ENCODE measurements around the gene IFNK. TPM values are rescaled to one million over a fixed set of nuclear protein-coding genes. Genes with fewer than 3 reads are reported as not detected.

Gene IFNK
- total RNA-seq, 1 experiment from 2014 or later, result not detected

- H2AFZ ChIP-seq, result no peak overlapping the region
- no peaks in the 10 kb centered on the region for H3K4me1 ChIP-seq (replicated peaks; ENCODE audit: insufficient read depth)
- no peak overlapping the region for H3K27ac ChIP-seq
- no peaks in the 10 kb centered on the region for H3F3A ChIP-seq (ENCODE audit: insufficient read depth, low read depth)
- BruUV-seq (replicated peaks), result no TSS peak
- intact Hi-C loops (cut with micrococcal nuclease; ENCODE audit: unreplicated experiment), result no loop called here
- H3K79me2 ChIP-seq (ENCODE audit: low read depth), result no peaks in the 10 kb centered on the region
- H4K20me1 ChIP-seq (ENCODE audit: insufficient read depth), result no peaks in the 10 kb centered on the region
- H3K9me2 ChIP-seq (ENCODE audit: insufficient read depth), result no peaks in the 10 kb centered on the region
- H3K9me3 ChIP-seq (ENCODE audit: insufficient read depth, low read depth), result no peaks in the 10 kb centered on the region
- no peaks in the 10 kb centered on the region for H3K27me3 ChIP-seq (ENCODE audit: insufficient read depth, low read depth)
- H3K4me2 ChIP-seq, result no peak overlapping the region
- no peak overlapping the region for H3K4me3 ChIP-seq
- ChIA-PET CTCF (no interaction called here), POLR2A (ENCODE audit: unreplicated experiment) (interaction anchor here (0.6 kb wide), 2 partner anchors 102 to 1789 kb away, joined by 3 to 5 read pairs; no protein-coding TSS in a partner anchor)
- TF ChIP-seq EZH2 (IDR thresholded peaks at IDR 0.05; ENCODE audit: low read depth) (no peak), CTCF (conservative IDR thresholded peaks at IDR 0.05) (no peak)
- H3K36me3 ChIP-seq (ENCODE audit: low read depth), result no peaks in the 10 kb centered on the region
- peak in 1 of 2 experiments; percentile 6 for DNase-seq
Measured at GRCh38 chr9:27487927-27488326, 36.2 kb upstream of the IFNK start.

- POLR2A ChIA-PET (ENCODE audit: unreplicated experiment), result no interaction called here
- no peak overlapping the region for H3K4me3 ChIP-seq
- no peaks in the 10 kb centered on the region for H4K20me1 ChIP-seq (ENCODE audit: insufficient read depth)
- no peak for DNase-seq
- no peak for TF ChIP-seq CTCF (conservative IDR thresholded peaks at IDR 0.05)
- TF ChIP-seq EZH2 (IDR thresholded peaks at IDR 0.05; ENCODE audit: low read depth), result no peak
- intact Hi-C loops (cut with micrococcal nuclease; ENCODE audit: unreplicated experiment), result no loop called here
- CTCF ChIA-PET, result no interaction called here
- no peaks in the 10 kb centered on the region for H3K9me3 ChIP-seq (ENCODE audit: insufficient read depth, low read depth)
- H3K79me2 ChIP-seq (ENCODE audit: low read depth), result no peaks in the 10 kb centered on the region
- no peaks in the 10 kb centered on the region for H3F3A ChIP-seq (ENCODE audit: insufficient read depth, low read depth)
- no TSS peak for BruUV-seq (replicated peaks)
- no peaks in the 10 kb centered on the region for H3K36me3 ChIP-seq (ENCODE audit: low read depth)
- no peak overlapping the region for H3K27ac ChIP-seq
- no peaks in the 10 kb centered on the region for H3K4me1 ChIP-seq (replicated peaks; ENCODE audit: insufficient read depth)
- H2AFZ ChIP-seq, result no peak overlapping the region
- no peaks in the 10 kb centered on the region for H3K27me3 ChIP-seq (ENCODE audit: insufficient read depth, low read depth)
- H3K4me2 ChIP-seq, result no peak overlapping the region
- no peaks in the 10 kb centered on the region for H3K9me2 ChIP-seq (ENCODE audit: insufficient read depth)
Measured at GRCh38 chr9:27489087-27489876, 34.8 kb upstream of the IFNK start.

GRCh38 chr9:27491154-27491553 lies 32.9 kb upstream of the IFNK start:
- H3K4me3 ChIP-seq, result no peak overlapping the region
- intact Hi-C loops (cut with micrococcal nuclease; ENCODE audit: unreplicated experiment), result no loop called here
- no peaks in the 10 kb centered on the region for H3K79me2 ChIP-seq (ENCODE audit: low read depth)
- no peaks in the 10 kb centered on the region for H3K9me3 ChIP-seq (ENCODE audit: insufficient read depth, low read depth)
- DNase-seq, result no peak
- no peaks in the 10 kb centered on the region for H3K36me3 ChIP-seq (ENCODE audit: low read depth)
- H4K20me1 ChIP-seq (ENCODE audit: insufficient read depth), result no peaks in the 10 kb centered on the region
- no peaks in the 10 kb centered on the region for H3K9me2 ChIP-seq (ENCODE audit: insufficient read depth)
- no peaks in the 10 kb centered on the region for H3K27me3 ChIP-seq (ENCODE audit: insufficient read depth, low read depth)
- TF ChIP-seq CTCF (conservative IDR thresholded peaks at IDR 0.05) (no peak), EZH2 (IDR thresholded peaks at IDR 0.05; ENCODE audit: low read depth) (no peak)
- H3K4me1 ChIP-seq (replicated peaks; ENCODE audit: insufficient read depth), result no peaks in the 10 kb centered on the region
- no peaks in the 10 kb centered on the region for H3F3A ChIP-seq (ENCODE audit: insufficient read depth, low read depth)
- BruUV-seq (replicated peaks), result no TSS peak
- H2AFZ ChIP-seq, result no peak overlapping the region
- H3K4me2 ChIP-seq, result no peak overlapping the region
- POLR2A ChIA-PET (ENCODE audit: unreplicated experiment), result no interaction called here
- no peak overlapping the region for H3K27ac ChIP-seq
- CTCF ChIA-PET, result no interaction called here

Data from PC-9 (cell line).